Hepatic stellate cell (primary cell): ENCODE data around the gene ZG16B.

Source experiments
- DNase-seq: peaks from one replicate; pipeline ENCODE4 v3.0.0; 2011; ENCODE audit warnings: low spot score

ZG16B gene

GRCh38 chr16:2829501-2830354, at the start of gene ZG16B:
Gene ZG16B, plus strand, starts transcription at chr16:2830303. Its CDS starts 139 bp downstream, at chr16:2830442.
- peak; percentile 37 for DNase-seq

DNA sequence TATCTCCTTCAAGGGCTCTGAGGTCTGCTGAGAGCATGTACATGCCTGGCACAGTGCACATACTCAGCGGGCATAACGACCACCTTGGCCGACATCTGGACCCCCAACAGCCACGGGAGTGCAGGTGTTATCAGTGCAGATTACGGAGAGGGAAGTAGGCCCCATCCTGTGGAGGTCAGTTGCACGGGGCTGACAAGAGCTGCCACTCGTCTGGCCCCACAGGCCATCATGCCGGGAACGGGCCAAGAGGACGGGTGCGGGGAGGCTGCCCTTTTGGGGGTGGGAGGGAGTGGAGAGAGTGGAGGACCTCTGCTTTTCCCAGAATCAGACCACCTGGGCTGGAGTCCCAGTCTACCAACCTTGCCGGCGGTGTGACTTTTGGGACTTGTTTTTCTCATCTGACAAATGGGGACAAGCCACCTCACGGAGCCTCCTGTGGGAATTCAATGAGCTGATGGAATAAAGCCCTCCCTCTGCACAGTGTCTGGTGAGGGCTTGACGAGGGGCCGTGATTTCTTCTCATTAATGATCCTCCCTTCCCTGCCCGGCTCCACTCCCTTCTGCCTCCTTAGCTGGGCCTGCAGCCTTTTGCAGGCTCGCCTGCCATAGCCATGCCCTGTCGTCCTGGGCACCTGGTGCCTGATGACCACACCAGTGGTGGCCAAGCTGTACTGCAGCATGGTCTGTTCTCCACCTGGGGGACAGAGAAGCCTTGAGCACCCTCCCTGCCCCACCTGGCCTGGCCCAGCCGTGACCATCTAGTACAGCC, 47.3 kb upstream of the ZG16B start:
- DNase-seq: no peak

DNA sequence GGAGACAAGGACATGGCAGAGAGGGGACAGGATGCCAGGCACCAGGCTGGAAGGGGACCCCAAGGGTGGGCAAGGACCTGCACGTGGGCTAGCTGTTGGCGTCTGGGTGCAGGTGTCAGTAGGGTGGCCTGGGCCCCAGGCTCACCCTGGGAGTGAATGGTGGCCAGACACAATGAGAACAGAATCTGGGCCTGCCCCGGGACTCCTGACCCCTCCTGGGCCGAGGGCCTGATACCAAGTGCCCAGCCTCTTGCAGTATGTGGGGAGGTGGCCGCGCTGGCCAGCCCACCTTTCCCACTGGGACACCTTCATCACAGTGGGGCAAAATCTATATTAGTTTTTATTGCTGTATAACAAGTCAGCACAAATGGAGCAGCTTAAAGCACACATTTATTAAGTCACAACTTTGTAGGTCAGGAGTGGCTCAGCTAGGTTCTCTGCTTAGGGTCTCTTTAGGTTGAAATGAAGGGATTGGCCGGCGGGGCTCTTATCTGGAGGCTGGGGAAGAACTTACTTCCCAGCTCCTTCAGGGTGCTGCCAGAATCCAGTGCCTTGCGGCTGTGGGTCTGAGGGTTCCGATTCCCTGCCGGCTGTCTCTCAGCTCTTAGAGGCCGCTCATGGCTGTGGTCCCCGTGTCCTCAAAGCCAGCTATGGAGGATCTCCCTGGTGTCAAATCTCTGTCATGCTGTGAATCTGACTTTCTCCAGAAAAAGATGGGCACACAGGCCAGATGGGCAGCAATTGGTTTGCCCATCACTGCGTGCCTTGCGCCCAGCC, 46.3 kb upstream of the ZG16B start:
- DNase-seq: no peak

DNA sequence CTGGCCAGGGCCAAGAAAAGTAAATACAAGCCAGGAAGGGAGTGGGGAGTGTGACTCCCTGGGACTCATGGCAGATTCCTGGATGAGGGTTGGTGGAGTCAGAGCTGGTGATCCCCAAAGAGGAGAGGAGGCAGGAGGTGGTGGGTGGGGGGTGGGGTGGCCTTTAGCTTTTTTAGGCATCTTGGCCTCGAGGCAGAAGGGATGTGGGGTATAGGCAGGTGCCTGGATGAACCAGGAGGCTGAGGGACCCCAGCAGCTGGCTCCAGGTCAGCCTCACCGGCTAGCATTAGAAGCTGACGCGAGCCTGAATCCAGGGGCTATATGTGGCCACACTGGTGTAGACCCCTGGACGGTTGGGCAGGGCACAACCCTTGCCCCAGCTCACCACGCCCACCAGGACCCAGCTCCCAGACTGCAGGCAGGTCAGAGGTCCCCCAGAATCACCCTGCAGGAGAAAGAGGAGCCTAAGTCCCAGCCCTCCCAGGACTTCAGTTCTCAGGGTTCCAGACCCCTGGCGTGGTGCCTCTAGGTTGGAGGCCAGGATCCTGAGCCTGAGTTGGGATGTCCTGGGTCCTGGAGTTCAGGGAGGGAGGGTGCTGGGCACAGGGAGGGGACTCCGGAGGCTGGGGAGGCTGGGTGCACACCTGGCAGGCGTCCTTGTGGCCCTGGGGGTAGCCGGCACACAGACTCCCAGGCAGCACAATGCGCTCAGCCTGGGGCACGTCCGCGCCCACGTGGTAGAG, 45.6 kb upstream of the ZG16B start:
- DNase-seq: no peak

DNA sequence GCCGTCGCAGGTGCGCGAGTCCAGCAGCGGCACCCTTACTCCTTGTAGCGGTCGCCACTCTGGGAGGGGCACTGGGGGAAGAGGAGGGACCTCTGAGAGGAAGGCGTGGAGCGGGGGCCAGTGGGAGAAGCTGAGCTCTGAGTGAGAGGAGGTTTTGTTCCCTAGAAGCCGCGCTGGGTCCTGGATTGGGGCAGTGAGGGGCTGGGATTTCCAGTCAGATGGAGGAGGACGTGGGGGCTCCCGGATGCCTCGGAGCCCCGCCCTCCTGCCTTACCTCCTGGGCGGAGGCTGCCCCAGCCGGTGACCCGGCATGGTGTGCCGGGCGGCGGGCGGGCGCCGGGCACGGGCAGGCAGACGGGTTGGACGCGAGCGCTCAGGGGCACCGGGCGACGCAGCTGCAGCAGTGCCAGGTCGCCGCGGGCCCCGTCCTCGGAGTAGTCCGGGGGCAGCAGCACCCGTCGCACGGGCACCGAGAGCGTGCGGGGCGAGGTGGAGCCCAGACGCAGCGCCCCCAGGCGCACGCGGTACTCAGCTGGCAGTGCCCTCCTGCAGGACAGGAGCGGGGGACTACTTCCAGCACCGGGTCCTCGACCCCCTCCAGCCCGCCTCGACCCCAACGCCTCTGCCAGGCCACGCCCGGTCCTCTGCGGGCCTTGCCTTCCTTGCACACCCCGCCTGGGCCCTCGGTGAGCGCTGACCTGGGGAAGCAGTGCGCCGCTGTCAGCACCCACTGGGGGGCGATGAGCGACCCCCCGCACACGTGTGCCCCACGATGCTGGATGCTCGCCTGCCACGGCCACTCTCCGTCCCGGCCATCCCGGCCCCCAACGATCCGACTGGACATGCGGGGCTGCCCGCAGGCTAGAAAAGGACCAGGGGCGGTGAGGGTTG, 44.8 kb upstream of the ZG16B start:
- no peak for DNase-seq

- DNase-seq: no peak
These were observed 43.9 kb upstream of the ZG16B start for GRCh38 chr16:2786061-2786825.

DNA sequence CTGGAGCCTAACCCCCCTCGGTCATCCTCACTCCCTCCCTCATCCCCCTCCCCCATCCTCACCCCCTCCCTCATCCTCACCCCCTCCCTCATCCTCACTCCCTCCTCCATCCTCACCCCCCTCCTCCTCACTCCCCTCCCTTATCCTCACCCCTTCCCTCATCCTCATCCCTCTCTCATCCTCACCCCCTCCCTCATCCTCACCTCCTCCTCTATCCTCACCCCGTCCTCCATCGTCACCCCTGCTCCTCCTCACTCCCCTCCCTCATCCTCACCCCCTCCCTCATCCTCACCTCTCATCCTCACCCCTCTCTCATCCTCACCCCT, 43.3 kb upstream of the ZG16B start:
- no peak for DNase-seq

- no peak for DNase-seq
These were observed 42.7 kb upstream of the ZG16B start, which contains the start of gene PRSS33 for GRCh38 chr16:2787406-2787805. Gene PRSS33, minus strand, starts transcription at chr16:2787560. Its CDS starts 1,013 bp downstream, at chr16:2786547.

- no peak for DNase-seq
These were observed 42.1 kb upstream of the ZG16B start for GRCh38 chr16:2787961-2788360.

GRCh38 chr16:2790631-2791030, 39.5 kb upstream of the ZG16B start:
- DNase-seq: no peak

GRCh38 chr16:2791174-2791573, 38.9 kb upstream of the ZG16B start:
- no peak for DNase-seq

DNA sequence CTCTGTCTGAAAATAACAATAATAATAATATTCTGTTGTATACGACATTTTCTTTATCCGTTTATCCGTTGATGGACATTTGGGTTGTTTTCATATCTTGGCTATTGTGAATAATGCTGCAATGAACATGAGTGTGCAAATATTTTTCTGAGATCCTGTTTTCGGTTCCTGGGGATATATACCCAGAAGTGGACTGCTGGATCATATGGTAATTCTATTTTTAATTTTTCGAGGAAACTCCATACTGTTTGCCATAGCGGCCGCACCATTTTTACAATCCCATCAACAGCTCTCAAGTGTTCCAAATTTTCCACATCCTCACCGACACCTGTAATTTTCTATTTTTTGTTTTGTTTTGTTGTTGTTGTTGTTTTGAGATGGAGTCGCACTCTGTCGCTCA, 37.2 kb upstream of the ZG16B start:
- DNase-seq: no peak

GRCh38 chr16:2795395-2796143, 34.5 kb upstream of the ZG16B start:
- no peak for DNase-seq

DNA sequence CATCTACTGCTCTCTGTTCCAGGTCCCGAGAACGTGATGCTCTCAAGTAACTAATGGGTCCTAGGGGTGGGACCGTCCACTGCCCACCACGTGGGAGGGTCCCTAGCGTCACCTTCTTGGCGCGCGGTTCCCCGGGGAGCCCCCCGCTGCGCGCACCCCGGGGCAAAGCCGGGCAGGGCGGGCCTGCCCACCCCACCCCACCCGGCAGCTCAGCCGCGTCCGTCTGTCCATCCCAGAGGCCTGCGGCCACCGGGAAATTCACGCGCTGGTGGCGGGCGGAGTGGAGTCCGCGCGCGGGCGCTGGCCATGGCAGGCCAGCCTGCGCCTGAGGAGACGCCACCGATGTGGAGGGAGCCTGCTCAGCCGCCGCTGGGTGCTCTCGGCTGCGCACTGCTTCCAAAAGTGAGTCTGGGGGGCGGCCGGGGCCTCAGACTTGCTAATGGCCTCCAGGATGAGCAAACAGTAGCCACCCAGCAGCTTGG, 31.3 kb upstream of the ZG16B start:
- DNase-seq: no peak

DNA sequence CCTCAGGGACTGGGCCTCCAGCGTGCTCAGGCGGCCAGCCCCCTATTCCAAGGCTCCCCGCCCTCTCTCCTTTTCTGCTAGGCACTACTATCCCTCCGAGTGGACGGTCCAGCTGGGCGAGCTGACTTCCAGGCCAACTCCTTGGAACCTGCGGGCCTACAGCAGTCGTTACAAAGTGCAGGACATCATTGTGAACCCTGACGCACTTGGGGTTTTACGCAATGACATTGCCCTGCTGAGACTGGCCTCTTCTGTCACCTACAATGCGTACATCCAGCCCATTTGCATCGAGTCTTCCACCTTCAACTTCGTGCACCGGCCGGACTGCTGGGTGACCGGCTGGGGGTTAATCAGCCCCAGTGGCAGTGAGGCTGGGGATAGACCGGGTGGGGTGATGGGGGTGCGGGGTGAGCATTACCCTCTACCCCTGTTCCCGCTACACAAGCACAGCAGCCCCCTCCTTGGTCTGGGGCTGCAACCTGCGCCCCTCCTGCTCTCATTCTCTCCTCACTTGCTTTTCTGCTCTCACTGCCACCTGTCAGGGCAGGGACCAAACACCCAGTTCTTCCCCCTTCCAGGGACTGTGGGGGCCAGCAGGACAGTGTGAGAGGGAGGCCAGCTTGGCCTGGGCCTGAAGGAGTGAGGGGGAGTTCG, 30.8 kb upstream of the ZG16B start:
- no peak for DNase-seq

DNA sequence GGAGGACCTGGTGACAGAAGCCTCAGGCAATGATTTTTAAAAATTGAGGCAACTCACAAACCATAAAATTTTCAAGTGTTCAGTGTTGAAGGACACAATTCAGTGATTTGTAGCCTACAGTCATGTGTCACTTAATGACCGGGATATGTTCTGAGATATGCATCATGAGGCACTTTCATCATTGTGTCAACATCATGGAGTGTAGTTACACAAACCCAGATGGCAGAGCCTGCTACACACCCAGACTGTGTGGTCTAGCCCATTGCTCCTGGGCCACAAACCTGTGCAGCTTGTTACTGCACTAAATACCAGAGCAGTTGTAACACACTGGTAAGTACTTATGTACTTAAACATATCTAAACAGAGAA, 30.3 kb upstream of the ZG16B start:
- no peak for DNase-seq

DNA sequence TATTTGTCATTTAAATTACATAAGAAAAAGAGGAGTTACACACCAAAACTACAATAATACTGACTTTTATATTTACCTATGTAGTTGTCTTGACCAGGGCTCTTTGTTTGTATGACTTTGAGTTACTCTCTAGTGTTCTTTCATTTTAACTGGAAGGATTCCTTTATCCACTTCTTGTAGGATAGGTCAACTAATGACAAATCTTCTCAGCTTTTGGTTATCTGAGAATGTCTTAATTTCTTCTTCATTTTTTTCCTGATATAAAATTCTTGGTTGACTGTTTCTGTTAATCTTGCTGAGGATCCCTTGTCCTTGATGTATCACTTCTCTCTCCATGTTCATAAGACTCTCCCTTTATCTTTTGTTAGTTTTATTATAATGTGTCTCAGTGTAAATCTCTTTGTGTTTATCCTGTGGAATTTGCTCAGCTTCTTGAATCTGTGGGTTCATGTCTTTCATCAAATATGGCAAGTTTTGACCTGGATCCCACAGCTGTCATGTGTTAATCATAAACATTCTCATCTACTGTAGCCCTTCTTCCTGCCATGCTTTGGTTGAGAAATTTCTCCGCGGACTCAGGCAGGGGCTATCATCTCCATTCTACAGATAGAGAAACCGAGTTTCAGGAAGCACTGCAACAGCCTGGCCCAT, 26.4 kb upstream of the ZG16B start:
- no peak for DNase-seq

- DNase-seq: no peak
These were observed 25.4 kb upstream of the ZG16B start for GRCh38 chr16:2804728-2805127.
